Fibroblast of lung (primary cell): ENCODE data around the gene OR10D3. TPM values are rescaled to one million over a fixed set of nuclear protein-coding genes. Genes with fewer than 3 reads are reported as not detected.
"Not testable (repeated sequence)": the region's sequence is repeated elsewhere in the genome, so short reads cannot be mapped to it uniquely, and the experiment has no call there.

ENCODE experiments used
- DNase-seq, 2 donors: peaks; one replicate each; pipeline versions ENCODE4 v3.0.0 to v3.0.0-alpha.2; 2010; ENCODE audit warnings: low read depth in 2 of 2
- H2AFZ ChIP-seq: 2 replicates; pipeline ENCODE4 v1.5.1; 2012; ENCODE audit warnings: low read length, control low read depth, inconsistent platforms
- H3K27ac ChIP-seq: 2 replicates; pipeline ENCODE4 v1.5.1; 2011; ENCODE audit warnings: low read length, control low read depth; ENCODE audit not compliant: insufficient read depth
- H3K27me3 ChIP-seq: 2 replicates; pipeline ENCODE4 v1.5.1; 2011; ENCODE audit warnings: mild to moderate bottlenecking, low read length; ENCODE audit not compliant: control insufficient read depth, insufficient read depth
- H3K36me3 ChIP-seq: 2 replicates; pipeline ENCODE4 v1.5.1; 2011; ENCODE audit warnings: low read length; ENCODE audit not compliant: control insufficient read depth, insufficient read depth
- H3K4me1 ChIP-seq: 2 replicates; pipeline ENCODE4 v1.5.1; 2011; ENCODE audit warnings: low read length; ENCODE audit not compliant: control insufficient read depth, insufficient read depth; ENCODE audit errors: extremely low read depth
- H3K4me2 ChIP-seq: 2 replicates; pipeline ENCODE4 v1.5.1; 2011; ENCODE audit warnings: low read length, control low read depth; ENCODE audit not compliant: insufficient read depth; ENCODE audit errors: extremely low read depth
- H3K4me3 ChIP-seq, 4 experiments: fragments of 200-600 bp in 1 of 4; sonication (generic) in 1 of 4; replicated peaks in 1 of 4; 2 replicates each; pipeline ENCODE4 v1.5.1; 2011 to 2016; ENCODE audit warnings: low read length in 4 of 4, low read depth in 3 of 4, mild to moderate bottlenecking in 3 of 4, control low read depth in 2 of 4, inconsistent platforms in 1 of 4, mixed read lengths in 1 of 4; ENCODE audit not compliant: insufficient read depth in 1 of 4; ENCODE audit errors: control extremely low read depth in 1 of 4
- H3K79me2 ChIP-seq: 2 replicates; pipeline ENCODE4 v1.5.1; 2012; ENCODE audit warnings: mild to moderate bottlenecking, low read length, inconsistent platforms; ENCODE audit not compliant: control insufficient read depth, insufficient read depth
- H3K9ac ChIP-seq: 2 replicates; pipeline ENCODE4 v1.5.1; 2011; ENCODE audit warnings: mild to moderate bottlenecking, low read length, control low read depth; ENCODE audit not compliant: insufficient read depth
- H3K9me3 ChIP-seq: 2 replicates; pipeline ENCODE4 v1.5.1; 2012; ENCODE audit warnings: low read depth, low read length; ENCODE audit not compliant: control insufficient read depth, insufficient read depth
- H4K20me1 ChIP-seq: 2 replicates; pipeline ENCODE4 v1.5.1; 2011; ENCODE audit warnings: low read length; ENCODE audit not compliant: control insufficient read depth, insufficient read depth; ENCODE audit errors: extremely low read depth
- CTCF ChIP-seq, 2 donors: IDR thresholded peaks in 1 of 2; conservative IDR thresholded peaks in 1 of 2; 1 replicate in 1 of 2; 2 replicates in 1 of 2; pipeline ENCODE4 v1.5.1; 2011 to 2012; ENCODE audit warnings: low read length in 2 of 2, control low read depth in 1 of 2, inconsistent platforms in 1 of 2, low read depth in 1 of 2, mild to moderate bottlenecking in 1 of 2
- EZH2 ChIP-seq: IDR thresholded peaks from 2 replicates; pipeline ENCODE4 v1.5.1; 2012; ENCODE audit warnings: low read length, control low read depth, mild to moderate bottlenecking; ENCODE audit errors: missing control alignments
- polyA plus RNA-seq, 2 donors: library from polyadenylated mRNA; depleted of rRNA in 1 of 2; stranded (reverse) in 1 of 2; unstranded in 1 of 2; fragments of >200 nt; gene quantifications; 2 replicates each; pipeline ENCODE4 v1.2.1, GENCODE V29; 2011 to 2012; ENCODE audit warnings: missing spikeins in 1 of 2
- total RNA-seq: library from RNA; depleted of rRNA; stranded (reverse); fragments of >200 nt; gene quantifications from 2 replicates; pipeline ENCODE4 v1.2.1, GENCODE V29; 2014

Gene OR10D3
- total and polyA plus RNA-seq, 2 donors (not counting 1 experiment from before 2014, with no cell fraction given) = not detected

- Histone ChIP-seq H3K9me3 (no peaks in the 10 kb centered on the region), H3K79me2 (no peaks in the 10 kb centered on the region), H3K9ac (no peak overlapping the region), H3K4me1 (no peaks in the 10 kb centered on the region), H4K20me1 (no peaks in the 10 kb centered on the region), H3K36me3 (no peaks in the 10 kb centered on the region), H3K4me3 (no peak overlapping the region), H3K4me2 (no peak overlapping the region), H2AFZ (no peak overlapping the region), H3K27ac (no peak overlapping the region), H3K27me3 (no peaks in the 10 kb centered on the region)
- TF ChIP-seq EZH2 (no peak), CTCF (conservative IDR thresholded peaks at IDR 0.05 in 1 of 2, IDR thresholded peaks at IDR 0.05 in 1 of 2; ENCODE audit: low read depth in 1 of 2, low read length in 2 of 2) (no peak)
- no peak for DNase-seq
Measured at GRCh38 chr11:124168796-124169195, 14.3 kb upstream of the OR10D3 start.

- H3K36me3 ChIP-seq, H3K27ac ChIP-seq, H3K4me1 ChIP-seq, H4K20me1 ChIP-seq, H3K9ac ChIP-seq, H3K4me3 ChIP-seq, H2AFZ ChIP-seq, H3K79me2 ChIP-seq, DNase-seq, H3K4me2 ChIP-seq, H3K9me3 ChIP-seq, H3K27me3 ChIP-seq: not testable (repeated sequence)
Measured at GRCh38 chr11:124170315-124170714, 12.8 kb upstream of the OR10D3 start.

- H3K4me1 ChIP-seq = no peaks in the 10 kb centered on the region
- H3K9me3 ChIP-seq = no peaks in the 10 kb centered on the region
- H4K20me1 ChIP-seq = no peaks in the 10 kb centered on the region
- H2AFZ ChIP-seq = no peak overlapping the region
- TF ChIP-seq CTCF (conservative IDR thresholded peaks at IDR 0.05 in 1 of 2, IDR thresholded peaks at IDR 0.05 in 1 of 2; ENCODE audit: low read depth in 1 of 2, low read length in 2 of 2) = no peak
- TF ChIP-seq EZH2 = no peak
- no peak overlapping the region for H3K27ac ChIP-seq
- H3K36me3 ChIP-seq = no peaks in the 10 kb centered on the region
- H3K4me2 ChIP-seq = no peak overlapping the region
- no peak overlapping the region for H3K9ac ChIP-seq
- H3K79me2 ChIP-seq = no peaks in the 10 kb centered on the region
- no peak for DNase-seq
- H3K4me3 ChIP-seq = no peak overlapping the region
- H3K27me3 ChIP-seq = no peaks in the 10 kb centered on the region
Measured at GRCh38 chr11:124170801-124171586, 12.2 kb upstream of the OR10D3 start.
